ENCODE results near the gene CFDP1. TPM values are rescaled to one million over a fixed set of nuclear protein-coding genes. Genes with fewer than 3 reads are reported as not detected.

CFDP1 gene
- total and polyA plus RNA-seq, 4 experiments from 2014 or later, result 37.1 to 42.4 (median 41.9) TPM

DNA sequence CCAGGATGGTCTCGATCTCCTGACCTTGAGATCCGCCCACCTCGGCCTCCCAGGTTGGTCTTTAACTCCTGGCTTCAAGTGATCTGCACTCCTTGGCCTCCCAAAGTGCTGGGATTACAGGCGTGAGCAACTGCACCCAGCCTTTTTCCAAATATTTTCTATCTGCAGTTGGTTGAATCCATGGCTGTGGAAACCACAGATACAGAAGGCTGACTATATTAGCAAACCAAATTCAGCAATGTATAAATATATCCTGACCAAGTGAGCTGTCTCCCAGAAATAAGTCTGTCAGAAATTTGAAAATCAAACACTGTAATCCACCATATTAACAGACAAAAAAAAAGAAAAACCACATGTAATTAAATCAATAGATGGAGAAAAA, 9.6 kb downstream of the CFDP1 start:
- no peaks in the 10 kb centered on the region for H3K9me3 ChIP-seq (ENCODE audit: control insufficient read depth in 1 of 2, low read length in 2 of 2)
- no peaks in the 10 kb centered on the region for H3K27me3 ChIP-seq (ENCODE audit: insufficient read depth, low read length)
- no peak for DNase-seq
- peaks cover 18% of the 10 kb centered on the region for H3K4me1 ChIP-seq (ENCODE audit: insufficient read depth, low read length)
- intact Hi-C loops (cut with micrococcal nuclease), result loop anchor here (5.0 kb wide), 1 partner anchor 39 kb away; the partner anchor contains the start of gene TMEM170A
- ChIA-PET POLR2A (ENCODE audit: partially characterized antibody) (no interaction called here), CTCF (ENCODE audit: partially characterized antibody) (interaction anchor here (0.8 kb wide), 1 partner anchor 33 kb away, joined by 3 read pairs; no protein-coding TSS in a partner anchor)
- H3K36me3 ChIP-seq (ENCODE audit: insufficient read depth, low read length), result no peaks in the 10 kb centered on the region
- no peak overlapping the region for H3K27ac ChIP-seq (ENCODE audit: low read depth, low read length)
- Mint-ChIP-seq H3K4me3 (no peak overlapping the region), H3K27me3 (no peaks in the 10 kb centered on the region), H3K9me3 (no peaks in the 10 kb centered on the region), H3K36me3 (peaks cover 0 to 5% of the 10 kb centered on the region in 2 donors), H3K27ac (no peak overlapping the region), H3K4me1 (peaks cover 20 to 36% (median 28%) of the 10 kb centered on the region in 4 donors)
- H3K4me3 ChIP-seq (ENCODE audit: low read length in 2 of 2), result no peak overlapping the region

DNA sequence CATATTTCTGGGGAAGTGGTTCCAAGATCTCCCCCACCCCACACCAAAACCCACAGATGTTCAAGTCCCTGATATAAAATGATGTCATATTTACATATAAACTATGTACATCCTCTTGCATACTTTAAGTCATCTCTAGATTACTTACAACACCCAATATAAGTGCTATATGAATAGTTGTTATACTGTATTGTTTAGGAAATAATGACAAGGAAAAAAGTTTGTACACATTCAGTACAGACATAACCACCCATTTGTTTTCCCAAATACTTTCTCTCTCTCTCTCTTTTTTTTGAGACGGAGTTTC, 11.5 kb downstream of the CFDP1 start:
- peak overlapping the region in 6 of 8 donors; percentile 9 to 70 (median 30) for H3K4me3 Mint-ChIP-seq

DNA sequence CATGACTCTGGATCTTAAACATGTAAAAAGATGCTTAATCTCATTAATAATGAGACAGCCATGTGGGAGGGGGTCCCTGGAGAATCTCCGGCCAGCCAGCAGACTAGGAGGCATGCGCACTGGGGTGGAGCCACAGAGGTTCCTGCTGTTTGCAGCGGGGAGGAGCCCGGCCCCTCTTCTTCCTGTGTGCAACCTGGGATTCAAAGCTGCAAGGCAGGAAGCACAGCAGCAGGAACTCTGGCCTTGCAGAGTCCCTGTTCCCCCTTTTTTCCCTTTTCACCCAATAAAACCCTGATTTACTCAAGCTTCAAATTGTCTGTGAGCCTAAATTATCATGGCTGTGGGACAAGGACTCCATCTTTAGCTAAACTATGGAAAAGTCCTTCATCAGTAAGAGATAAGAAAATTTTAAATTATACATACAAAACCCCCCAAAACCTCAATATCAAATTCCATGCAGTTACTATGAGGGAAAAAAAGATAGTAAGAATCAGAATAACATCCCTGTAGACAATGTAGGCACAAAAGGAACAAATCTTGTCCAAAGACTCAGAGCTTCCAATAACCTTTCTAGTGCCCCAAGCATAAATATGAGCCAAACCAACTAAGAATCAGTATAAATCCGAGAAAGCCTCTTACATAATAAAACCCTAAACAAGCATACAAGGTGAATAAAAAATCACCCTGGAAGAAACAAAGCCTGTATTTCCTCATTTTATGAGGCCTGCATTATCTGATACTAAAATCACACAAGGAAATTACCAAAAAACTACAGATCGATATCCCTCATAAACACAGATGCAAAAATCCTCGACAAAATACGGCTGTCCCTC, 12.1 kb downstream of the CFDP1 start:
- Mint-ChIP-seq H3K4me1 (peaks cover 16 to 33% (median 27%) of the 10 kb centered on the region in 4 donors), H3K27ac (peak overlapping the region; percentile 37 to 82 (median 54)), H3K9me3 (no peaks in the 10 kb centered on the region), H3K36me3 (peaks cover 0 to 1% of the 10 kb centered on the region in 2 donors), H3K27me3 (no peaks in the 10 kb centered on the region), H3K4me3 (peak overlapping the region in 7 of 8 donors; percentile 9 to 70 (median 33))
- intact Hi-C loops (cut with micrococcal nuclease), result loop anchor here (2.0 to 5.0 kb wide), 2 partner anchors 18 to 41 kb away; partner anchors contain the start of gene TMEM170A
- ChIA-PET POLR2A (ENCODE audit: partially characterized antibody) (interaction anchor here (2.2 kb wide), 1 partner anchor 13 kb away, joined by 11 read pairs; the partner anchor contains the start of gene CFDP1), CTCF (ENCODE audit: partially characterized antibody) (interaction anchor here (1.6 kb wide), 1 partner anchor 44 kb away, joined by 6 read pairs; no protein-coding TSS in a partner anchor)
- no peaks in the 10 kb centered on the region for H3K9me3 ChIP-seq (ENCODE audit: control insufficient read depth in 1 of 2, low read length in 2 of 2)
- no peaks in the 10 kb centered on the region for H3K36me3 ChIP-seq (ENCODE audit: insufficient read depth, low read length)
- H3K27ac ChIP-seq (ENCODE audit: low read depth, low read length), result no peak overlapping the region
- no peak for DNase-seq
- no peak overlapping the region for H3K4me3 ChIP-seq (ENCODE audit: low read length in 2 of 2)
- H3K27me3 ChIP-seq (ENCODE audit: insufficient read depth, low read length), result no peaks in the 10 kb centered on the region
- H3K4me1 ChIP-seq (ENCODE audit: insufficient read depth, low read length), result peaks cover 18% of the 10 kb centered on the region

More for the DNA sequence above, 11.5 kb downstream of the CFDP1 start:
- no peaks in the 10 kb centered on the region for H3K27me3 Mint-ChIP-seq
- intact Hi-C loops (cut with micrococcal nuclease), result loop anchor here (2.0 to 5.0 kb wide), 2 partner anchors 19 to 41 kb away; partner anchors contain the start of gene TMEM170A
- H3K36me3 Mint-ChIP-seq, result peaks cover 0 to 2% of the 10 kb centered on the region in 2 donors
- H3K27ac ChIP-seq (ENCODE audit: low read depth, low read length), result no peak overlapping the region
- H3K9me3 ChIP-seq (ENCODE audit: control insufficient read depth in 1 of 2, low read length in 2 of 2), result no peaks in the 10 kb centered on the region
- H3K9me3 Mint-ChIP-seq, result no peaks in the 10 kb centered on the region
- ChIA-PET CTCF (ENCODE audit: partially characterized antibody) (interaction anchor here (1.6 kb wide), 1 partner anchor 44 kb away, joined by 6 read pairs; no protein-coding TSS in a partner anchor), POLR2A (ENCODE audit: partially characterized antibody) (interaction anchor here (2.2 kb wide), 1 partner anchor 12 kb away, joined by 11 read pairs; the partner anchor contains the start of gene CFDP1)
- H3K27me3 ChIP-seq (ENCODE audit: insufficient read depth, low read length), result no peaks in the 10 kb centered on the region
- DNase-seq, result no peak
- no peaks in the 10 kb centered on the region for H3K36me3 ChIP-seq (ENCODE audit: insufficient read depth, low read length)
- peaks cover 16 to 33% (median 27%) of the 10 kb centered on the region in 4 donors for H3K4me1 Mint-ChIP-seq
- H3K27ac Mint-ChIP-seq, result peak overlapping the region in 5 of 7 donors; percentile 24 to 75 (median 54)
- H3K4me3 ChIP-seq (ENCODE audit: low read length in 2 of 2), result no peak overlapping the region
- peaks cover 18% of the 10 kb centered on the region for H3K4me1 ChIP-seq (ENCODE audit: insufficient read depth, low read length)

- CTCF ChIA-PET (ENCODE audit: partially characterized antibody), result interaction anchor here (0.8 kb wide), 1 partner anchor 48 kb away, joined by 3 read pairs; the partner anchor contains the start of gene TMEM170A
- Mint-ChIP-seq H3K9me3 (no peaks in the 10 kb centered on the region), H3K4me3 (peak overlapping the region in 1 of 8 donors; percentile 10), H3K36me3 (peaks cover 9 to 12% of the 10 kb centered on the region in 2 donors), H3K27ac (peak overlapping the region in 1 of 7 donors; percentile 1), H3K27me3 (no peaks in the 10 kb centered on the region), H3K4me1 (peaks cover 19 to 29% (median 26%) of the 10 kb centered on the region in 4 donors)
- Histone ChIP-seq H3K4me1 (ENCODE audit: insufficient read depth, low read length) (peaks cover 18% of the 10 kb centered on the region), H3K9me3 (ENCODE audit: control insufficient read depth in 1 of 2, low read length in 2 of 2) (no peaks in the 10 kb centered on the region), H3K36me3 (ENCODE audit: insufficient read depth, low read length) (peaks cover 5% of the 10 kb centered on the region), H3K27me3 (ENCODE audit: insufficient read depth, low read length) (no peaks in the 10 kb centered on the region), H3K27ac (ENCODE audit: low read depth, low read length) (no peak overlapping the region), H3K4me3 (ENCODE audit: low read length in 2 of 2) (no peak overlapping the region)
- intact Hi-C loops (cut with micrococcal nuclease), result no loop called here
- POLR2A ChIA-PET (ENCODE audit: partially characterized antibody), result no interaction called here
- DNase-seq, result no peak
Observed at GRCh38 chr16:75416904-75417565, 16.3 kb downstream of the CFDP1 start.

- H3K9me3 ChIP-seq (ENCODE audit: control insufficient read depth in 1 of 2, low read length in 2 of 2), result no peaks in the 10 kb centered on the region
- Mint-ChIP-seq H3K4me1 (peaks cover 9 to 18% (median 11%) of the 10 kb centered on the region in 4 donors), H3K4me3 (no peak overlapping the region), H3K27ac (peak overlapping the region in 3 of 7 donors; percentile 52 to 84 (median 71)), H3K9me3 (no peaks in the 10 kb centered on the region), H3K27me3 (no peaks in the 10 kb centered on the region), H3K36me3 (peaks cover 17 to 22% of the 10 kb centered on the region in 2 donors)
- intact Hi-C loops (cut with micrococcal nuclease), result no loop called here
- DNase-seq, result no peak
- CTCF ChIA-PET (ENCODE audit: partially characterized antibody), result interaction anchor here (1.2 to 1.3 kb wide), 2 partner anchors 181 to 215 kb away, joined by 3 to 4 read pairs; no protein-coding TSS in a partner anchor
- peaks cover 8% of the 10 kb centered on the region for H3K36me3 ChIP-seq (ENCODE audit: insufficient read depth, low read length)
- no peak overlapping the region for H3K27ac ChIP-seq (ENCODE audit: low read depth, low read length)
- no peaks in the 10 kb centered on the region for H3K27me3 ChIP-seq (ENCODE audit: insufficient read depth, low read length)
- POLR2A ChIA-PET (ENCODE audit: partially characterized antibody), result no interaction called here
- H3K4me3 ChIP-seq (ENCODE audit: low read length in 2 of 2), result no peak overlapping the region
- H3K4me1 ChIP-seq (ENCODE audit: insufficient read depth, low read length), result peaks cover 3% of the 10 kb centered on the region
Observed at GRCh38 chr16:75415169-75415905, 18.0 kb downstream of the CFDP1 start.

DNA sequence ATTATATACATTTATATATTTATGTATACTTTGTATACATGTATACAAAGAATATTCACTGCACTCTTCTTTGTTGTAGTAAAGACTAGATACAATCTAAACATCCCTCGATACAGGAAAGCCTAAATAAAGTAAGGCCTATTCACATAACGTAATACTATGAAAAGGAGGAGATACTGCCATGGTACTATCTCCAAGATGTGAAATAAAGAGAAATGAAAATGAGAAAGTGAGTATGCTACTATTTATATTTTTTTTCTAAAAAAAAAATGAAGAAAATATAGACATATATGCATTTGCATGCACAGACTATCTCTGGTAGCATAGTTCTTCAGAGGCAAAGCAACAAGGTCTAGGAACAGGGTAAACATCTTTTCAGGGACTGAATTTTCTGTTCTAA, 19.4 kb downstream of the CFDP1 start:
- no peaks in the 10 kb centered on the region for H3K9me3 Mint-ChIP-seq
- no peaks in the 10 kb centered on the region for H3K4me1 ChIP-seq (ENCODE audit: insufficient read depth, low read length)
- CTCF ChIA-PET (ENCODE audit: partially characterized antibody), result interaction anchor here (1.0 kb wide), 1 partner anchor 20 kb away, joined by 3 read pairs; no protein-coding TSS in a partner anchor

More for the DNA sequence above, 19.4 kb downstream of the CFDP1 start:
- no peak for DNase-seq
- Mint-ChIP-seq H3K36me3 (peaks cover 25 to 28% of the 10 kb centered on the region in 2 donors), H3K27ac (no peak overlapping the region), H3K27me3 (no peaks in the 10 kb centered on the region), H3K4me3 (no peak overlapping the region), H3K4me1 (peaks cover 5 to 15% (median 7%) of the 10 kb centered on the region in 4 donors)
- Histone ChIP-seq H3K4me3 (ENCODE audit: low read length in 2 of 2) (no peak overlapping the region), H3K9me3 (ENCODE audit: control insufficient read depth in 1 of 2, low read length in 2 of 2) (no peaks in the 10 kb centered on the region), H3K27me3 (ENCODE audit: insufficient read depth, low read length) (no peaks in the 10 kb centered on the region), H3K27ac (ENCODE audit: low read depth, low read length) (no peak overlapping the region), H3K36me3 (ENCODE audit: insufficient read depth, low read length) (peaks cover 11% of the 10 kb centered on the region)
- POLR2A ChIA-PET (ENCODE audit: partially characterized antibody), result no interaction called here
- intact Hi-C loops (cut with micrococcal nuclease), result no loop called here
